Muscle of arm (tissue), 12 donors: ENCODE results near the gene OSTN. TPM values are rescaled to one million over a fixed set of nuclear protein-coding genes. Genes with fewer than 3 reads are reported as not detected.

ENCODE experiments used
- DNase-seq: peaks from one replicate; pipeline ENCODE4 v3.0.0-alpha.2; 2013
- polyA plus RNA-seq, 12 donors: library from polyadenylated mRNA; unstranded; fragments of 120-200 nt; gene quantifications; one replicate each; pipeline ENCODE4 v1.2.1, GENCODE V29; 2013; ENCODE audit not compliant: insufficient read length in 12 of 12

Gene OSTN
- polyA plus RNA-seq, 12 donors = 1.7 to 8.2 (median 5.8) TPM; not detected in 1

- no peak for DNase-seq
Observed at GRCh38 chr3:191307341-191307740, 108.3 kb downstream of the OSTN start.

GRCh38 chr3:191313296-191313695 is 114.3 kb downstream of the OSTN start:
- DNase-seq = no peak

DNA sequence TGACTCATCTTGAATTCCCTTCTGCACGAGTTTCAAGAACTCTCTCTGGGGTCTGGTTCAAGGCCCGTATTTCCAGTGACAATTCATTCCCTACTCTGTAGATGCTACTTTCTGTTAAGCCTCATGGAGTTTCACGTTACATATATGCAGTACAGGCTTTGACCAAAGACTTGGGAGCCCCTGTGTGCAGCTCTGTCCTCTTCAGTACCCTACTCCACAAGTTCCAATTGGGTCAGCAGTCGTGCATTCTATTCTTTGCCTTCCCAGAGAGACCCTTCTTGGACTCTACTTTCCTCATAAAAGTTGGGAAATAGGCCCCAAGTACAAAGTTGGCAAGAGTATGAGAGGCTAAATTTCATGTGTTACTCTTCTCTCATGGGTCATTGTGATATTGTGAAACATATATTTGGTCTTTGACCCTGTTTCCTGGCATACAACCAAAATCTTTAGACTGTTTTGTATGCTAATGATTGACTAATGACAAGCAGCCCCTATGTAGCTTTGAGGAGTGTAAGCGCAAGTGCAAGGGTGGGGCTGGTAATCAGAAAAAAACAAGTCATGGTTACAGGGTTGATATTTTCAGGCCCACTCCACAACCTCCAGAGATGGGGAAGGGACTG is 115.2 kb downstream of the OSTN start:
- no peak for DNase-seq

Other genes with a start within 250 kb of the OSTN start
- gene CCDC50, start 130.2 kb downstream of the OSTN start, polyA plus RNA-seq = 10 to 100 TPM in 11 of 12 donors, not detected in 1; 26.4 to 38.1 (median 29.8) TPM
- under 1 TPM in 9 of 12 donors, not detected in 3; 0.12 to 0.44 (median 0.18) TPM for gene UTS2B, start 131.3 kb downstream of the OSTN start, polyA plus RNA-seq